ENCODE results near the gene RNASEH2B.

Gene RNASEH2B

GRCh38 chr13:50909605-50910484, at the start of gene RNASEH2B:
TSS of gene RNASEH2B (plus strand) at chr13:50909791. CDS start at chr13:50910077, 286 bp downstream.
- Histone ChIP-seq H3K9me3 (ENCODE audit: control insufficient read depth, low read depth, low read length) (no peaks in the 10 kb centered on the region), H3K27me3 (ENCODE audit: control insufficient read depth, insufficient read depth, low read length) (no peaks in the 10 kb centered on the region), H3K27ac (ENCODE audit: low read length) (no peak within 1 kb of the TSS), H3K4me3 (ENCODE audit: low read length) (peak within 1 kb of the TSS; percentile 86), H3K9ac (ENCODE audit: low read length) (peak within 1 kb of the TSS; percentile 86), H3K36me3 (ENCODE audit: control insufficient read depth, low read depth, low read length) (no peaks in the 10 kb centered on the region), H3K4me1 (ENCODE audit: control insufficient read depth, low read depth, low read length) (peaks cover 19% of the 10 kb centered on the region)

- Histone ChIP-seq H3K4me3 (ENCODE audit: low read length) (no peak overlapping the region), H3K9ac (ENCODE audit: low read length) (no peak overlapping the region), H3K4me1 (ENCODE audit: control insufficient read depth, low read depth, low read length) (no peaks in the 10 kb centered on the region), H3K27me3 (ENCODE audit: control insufficient read depth, insufficient read depth, low read length) (no peaks in the 10 kb centered on the region), H3K9me3 (ENCODE audit: control insufficient read depth, low read depth, low read length) (no peaks in the 10 kb centered on the region), H3K36me3 (ENCODE audit: control insufficient read depth, low read depth, low read length) (no peaks in the 10 kb centered on the region), H3K27ac (ENCODE audit: low read length) (no peak overlapping the region)
Observed at GRCh38 chr13:50864492-50864891, 45.1 kb upstream of the RNASEH2B start.

- Histone ChIP-seq H3K27me3 (ENCODE audit: control insufficient read depth, insufficient read depth, low read length) (no peaks in the 10 kb centered on the region), H3K27ac (ENCODE audit: low read length) (no peak overlapping the region), H3K4me1 (ENCODE audit: control insufficient read depth, low read depth, low read length) (no peaks in the 10 kb centered on the region), H3K9me3 (ENCODE audit: control insufficient read depth, low read depth, low read length) (no peaks in the 10 kb centered on the region), H3K36me3 (ENCODE audit: control insufficient read depth, low read depth, low read length) (no peaks in the 10 kb centered on the region), H3K9ac (ENCODE audit: low read length) (no peak overlapping the region), H3K4me3 (ENCODE audit: low read length) (no peak overlapping the region)
Observed at GRCh38 chr13:50866817-50867636, 42.6 kb upstream of the RNASEH2B start.

- H3K36me3 ChIP-seq (ENCODE audit: control insufficient read depth, low read depth, low read length), result no peaks in the 10 kb centered on the region
- no peaks in the 10 kb centered on the region for H3K4me1 ChIP-seq (ENCODE audit: control insufficient read depth, low read depth, low read length)
- no peak overlapping the region for H3K9ac ChIP-seq (ENCODE audit: low read length)
- no peaks in the 10 kb centered on the region for H3K27me3 ChIP-seq (ENCODE audit: control insufficient read depth, insufficient read depth, low read length)
- no peaks in the 10 kb centered on the region for H3K9me3 ChIP-seq (ENCODE audit: control insufficient read depth, low read depth, low read length)
- H3K4me3 ChIP-seq (ENCODE audit: low read length), result no peak overlapping the region
- H3K27ac ChIP-seq (ENCODE audit: low read length), result no peak overlapping the region
Observed at GRCh38 chr13:50867637-50867945, 42.0 kb upstream of the RNASEH2B start.

- Histone ChIP-seq H3K27ac (ENCODE audit: low read length) (no peak overlapping the region), H3K9me3 (ENCODE audit: control insufficient read depth, low read depth, low read length) (no peaks in the 10 kb centered on the region)
Observed at GRCh38 chr13:50871405-50871804, 38.2 kb upstream of the RNASEH2B start.

GRCh38 chr13:50873467-50873866, 36.1 kb upstream of the RNASEH2B start:
- Histone ChIP-seq H3K4me3 (ENCODE audit: low read length) (no peak overlapping the region), H3K27ac (ENCODE audit: low read length) (no peak overlapping the region), H3K9me3 (ENCODE audit: control insufficient read depth, low read depth, low read length) (no peaks in the 10 kb centered on the region), H3K36me3 (ENCODE audit: control insufficient read depth, low read depth, low read length) (no peaks in the 10 kb centered on the region), H3K4me1 (ENCODE audit: control insufficient read depth, low read depth, low read length) (no peaks in the 10 kb centered on the region), H3K9ac (ENCODE audit: low read length) (no peak overlapping the region), H3K27me3 (ENCODE audit: control insufficient read depth, insufficient read depth, low read length) (no peaks in the 10 kb centered on the region)

More at GRCh38 chr13:50871405-50871804, 38.2 kb upstream of the RNASEH2B start:
- Histone ChIP-seq H3K27me3 (ENCODE audit: control insufficient read depth, insufficient read depth, low read length) (no peaks in the 10 kb centered on the region), H3K36me3 (ENCODE audit: control insufficient read depth, low read depth, low read length) (no peaks in the 10 kb centered on the region), H3K9ac (ENCODE audit: low read length) (no peak overlapping the region), H3K4me1 (ENCODE audit: control insufficient read depth, low read depth, low read length) (no peaks in the 10 kb centered on the region), H3K4me3 (ENCODE audit: low read length) (no peak overlapping the region)

GRCh38 chr13:50873991-50874390, 35.6 kb upstream of the RNASEH2B start:
- Histone ChIP-seq H3K4me3 (ENCODE audit: low read length) (no peak overlapping the region), H3K9ac (ENCODE audit: low read length) (no peak overlapping the region), H3K36me3 (ENCODE audit: control insufficient read depth, low read depth, low read length) (no peaks in the 10 kb centered on the region), H3K27ac (ENCODE audit: low read length) (no peak overlapping the region), H3K27me3 (ENCODE audit: control insufficient read depth, insufficient read depth, low read length) (no peaks in the 10 kb centered on the region), H3K9me3 (ENCODE audit: control insufficient read depth, low read depth, low read length) (no peaks in the 10 kb centered on the region), H3K4me1 (ENCODE audit: control insufficient read depth, low read depth, low read length) (no peaks in the 10 kb centered on the region)

GRCh38 chr13:50882816-50883435, 26.7 kb upstream of the RNASEH2B start:
- Histone ChIP-seq H3K9me3 (ENCODE audit: control insufficient read depth, low read depth, low read length) (no peaks in the 10 kb centered on the region), H3K27me3 (ENCODE audit: control insufficient read depth, insufficient read depth, low read length) (no peaks in the 10 kb centered on the region), H3K4me3 (ENCODE audit: low read length) (no peak overlapping the region), H3K36me3 (ENCODE audit: control insufficient read depth, low read depth, low read length) (no peaks in the 10 kb centered on the region), H3K4me1 (ENCODE audit: control insufficient read depth, low read depth, low read length) (no peaks in the 10 kb centered on the region), H3K27ac (ENCODE audit: low read length) (no peak overlapping the region), H3K9ac (ENCODE audit: low read length) (no peak overlapping the region)

GRCh38 chr13:50883728-50884127, 25.9 kb upstream of the RNASEH2B start:
- H3K9me3 ChIP-seq (ENCODE audit: control insufficient read depth, low read depth, low read length), result no peaks in the 10 kb centered on the region
- no peak overlapping the region for H3K27ac ChIP-seq (ENCODE audit: low read length)
- H3K36me3 ChIP-seq (ENCODE audit: control insufficient read depth, low read depth, low read length), result no peaks in the 10 kb centered on the region
- H3K9ac ChIP-seq (ENCODE audit: low read length), result no peak overlapping the region
- H3K27me3 ChIP-seq (ENCODE audit: control insufficient read depth, insufficient read depth, low read length), result no peaks in the 10 kb centered on the region
- no peak overlapping the region for H3K4me3 ChIP-seq (ENCODE audit: low read length)
- H3K4me1 ChIP-seq (ENCODE audit: control insufficient read depth, low read depth, low read length), result no peaks in the 10 kb centered on the region

- Histone ChIP-seq H3K4me1 (ENCODE audit: control insufficient read depth, low read depth, low read length) (no peaks in the 10 kb centered on the region), H3K9me3 (ENCODE audit: control insufficient read depth, low read depth, low read length) (no peaks in the 10 kb centered on the region), H3K27me3 (ENCODE audit: control insufficient read depth, insufficient read depth, low read length) (no peaks in the 10 kb centered on the region), H3K9ac (ENCODE audit: low read length) (no peak overlapping the region), H3K27ac (ENCODE audit: low read length) (no peak overlapping the region), H3K4me3 (ENCODE audit: low read length) (no peak overlapping the region), H3K36me3 (ENCODE audit: control insufficient read depth, low read depth, low read length) (no peaks in the 10 kb centered on the region)
Observed at GRCh38 chr13:50884265-50884664, 25.3 kb upstream of the RNASEH2B start.

- Histone ChIP-seq H3K9me3 (ENCODE audit: control insufficient read depth, low read depth, low read length) (no peaks in the 10 kb centered on the region), H3K27me3 (ENCODE audit: control insufficient read depth, insufficient read depth, low read length) (no peaks in the 10 kb centered on the region), H3K27ac (ENCODE audit: low read length) (no peak overlapping the region), H3K4me3 (ENCODE audit: low read length) (no peak overlapping the region), H3K36me3 (ENCODE audit: control insufficient read depth, low read depth, low read length) (no peaks in the 10 kb centered on the region), H3K4me1 (ENCODE audit: control insufficient read depth, low read depth, low read length) (peaks cover 5% of the 10 kb centered on the region), H3K9ac (ENCODE audit: low read length) (no peak overlapping the region)
Observed at GRCh38 chr13:50887151-50887550, 22.4 kb upstream of the RNASEH2B start.
